Mucosa of rectum (tissue), 2 donors: ENCODE measurements around the gene CORO7.

Experiments used
- H3K27ac ChIP-seq, 2 donors: one replicate each; pipeline ENCODE4 v1.7.0; 2013; ENCODE audit warnings: inconsistent platforms in 2 of 2, low read depth in 2 of 2, low read length in 2 of 2
- H3K27me3 ChIP-seq, 2 donors: one replicate each; pipeline ENCODE4 v1.7.0; 2013; ENCODE audit warnings: low read length in 2 of 2; ENCODE audit not compliant: control insufficient read depth in 2 of 2, insufficient read depth in 2 of 2
- H3K36me3 ChIP-seq, 2 donors: one replicate each; pipeline ENCODE4 v1.7.0; 2013; ENCODE audit warnings: low read length in 2 of 2; ENCODE audit not compliant: control insufficient read depth in 2 of 2, insufficient read depth in 2 of 2
- H3K4me1 ChIP-seq, 2 donors: one replicate each; pipeline ENCODE4 v1.7.0; 2013; ENCODE audit warnings: low read length in 2 of 2, mild to moderate bottlenecking in 1 of 2; ENCODE audit not compliant: control insufficient read depth in 2 of 2, insufficient read depth in 2 of 2
- H3K4me3 ChIP-seq, 2 donors: one replicate each; pipeline ENCODE4 v1.7.0; 2013; ENCODE audit warnings: low read length in 2 of 2
- H3K9ac ChIP-seq, 2 donors: one replicate each; pipeline ENCODE4 v1.7.0; 2013; ENCODE audit warnings: low read length in 2 of 2, low read depth in 1 of 2, mild to moderate bottlenecking in 1 of 2
- H3K9me3 ChIP-seq, 2 donors: one replicate each; pipeline ENCODE4 v1.7.0; 2013; ENCODE audit warnings: low read length in 2 of 2; ENCODE audit not compliant: control insufficient read depth in 2 of 2
- donor health status: healthy.
- donor health status: Normal muscosa, but diverticular disease.

The CORO7 gene

GRCh38 chr16:4353675-4354074 lies 62.7 kb downstream of the CORO7 start:
- no peaks in the 10 kb centered on the region for H3K27me3 ChIP-seq
- H3K9me3 ChIP-seq: no peaks in the 10 kb centered on the region
- no peak overlapping the region for H3K9ac ChIP-seq
- H3K4me3 ChIP-seq: no peak overlapping the region
- H3K36me3 ChIP-seq: peaks cover 14 to 19% of the 10 kb centered on the region in 2 donors
- peaks cover 6 to 10% of the 10 kb centered on the region in 2 donors for H3K4me1 ChIP-seq
- no peak overlapping the region for H3K27ac ChIP-seq

GRCh38 chr16:4352843-4353242 lies 63.6 kb downstream of the CORO7 start:
- Histone ChIP-seq H3K9ac (no peak overlapping the region), H3K36me3 (peaks cover 6 to 11% of the 10 kb centered on the region in 2 donors), H3K27ac (no peak overlapping the region), H3K27me3 (no peaks in the 10 kb centered on the region), H3K4me3 (no peak overlapping the region), H3K9me3 (no peaks in the 10 kb centered on the region), H3K4me1 (peaks cover 6 to 10% of the 10 kb centered on the region in 2 donors)

GRCh38 chr16:4351880-4352279 lies 64.5 kb downstream of the CORO7 start:
- Histone ChIP-seq H3K9ac (peak overlapping the region in 1 of 2 donors; percentile 47), H3K36me3 (peaks cover 5 to 7% of the 10 kb centered on the region in 2 donors), H3K27ac (no peak overlapping the region), H3K4me3 (no peak overlapping the region), H3K27me3 (no peaks in the 10 kb centered on the region), H3K9me3 (no peaks in the 10 kb centered on the region), H3K4me1 (peaks cover 6 to 10% of the 10 kb centered on the region in 2 donors)

- peak within 1 kb of the TSS; percentile 82 to 91 for H3K4me3 ChIP-seq
- peak within 1 kb of the TSS; percentile 61 to 78 for H3K27ac ChIP-seq
- no peaks in the 10 kb centered on the region for H3K9me3 ChIP-seq
- no peaks in the 10 kb centered on the region for H3K27me3 ChIP-seq
- H3K36me3 ChIP-seq: peaks cover 5 to 7% of the 10 kb centered on the region in 2 donors
- peaks cover 6 to 10% of the 10 kb centered on the region in 2 donors for H3K4me1 ChIP-seq
- peak within 1 kb of the TSS; percentile 81 to 87 for H3K9ac ChIP-seq
Measured at GRCh38 chr16:4350787-4351659, 65.4 kb downstream of the CORO7 start, which contains the start of gene PAM16. PAM16 (minus strand) TSS chr16:4351321; CDS start chr16:4351234, 87 bp downstream.

GRCh38 chr16:4350365-4350786 lies 66.0 kb downstream of the CORO7 start:
- H3K27ac ChIP-seq: peak overlapping the region; percentile 61 to 78
- H3K9ac ChIP-seq: peak overlapping the region; percentile 81 to 87
- peak overlapping the region; percentile 82 to 91 for H3K4me3 ChIP-seq
- peaks cover 5 to 7% of the 10 kb centered on the region in 2 donors for H3K36me3 ChIP-seq
- no peaks in the 10 kb centered on the region for H3K9me3 ChIP-seq
- peaks cover 6 to 10% of the 10 kb centered on the region in 2 donors for H3K4me1 ChIP-seq
- H3K27me3 ChIP-seq: no peaks in the 10 kb centered on the region

- no peaks in the 10 kb centered on the region for H3K36me3 ChIP-seq
- no peak overlapping the region for H3K4me3 ChIP-seq
- no peaks in the 10 kb centered on the region for H3K27me3 ChIP-seq
- no peak overlapping the region for H3K27ac ChIP-seq
- H3K9me3 ChIP-seq: no peaks in the 10 kb centered on the region
- peaks cover 6 to 10% of the 10 kb centered on the region in 2 donors for H3K4me1 ChIP-seq
- H3K9ac ChIP-seq: no peak overlapping the region
Measured at GRCh38 chr16:4349332-4349731, 67.1 kb downstream of the CORO7 start.

GRCh38 chr16:4347765-4348509 lies 68.5 kb downstream of the CORO7 start:
- no peaks in the 10 kb centered on the region for H3K9me3 ChIP-seq
- no peak overlapping the region for H3K27ac ChIP-seq
- H3K4me3 ChIP-seq: no peak overlapping the region
- H3K9ac ChIP-seq: no peak overlapping the region
- H3K36me3 ChIP-seq: no peaks in the 10 kb centered on the region
- peaks cover 6 to 10% of the 10 kb centered on the region in 2 donors for H3K4me1 ChIP-seq
- H3K27me3 ChIP-seq: no peaks in the 10 kb centered on the region

- no peaks in the 10 kb centered on the region for H3K36me3 ChIP-seq
- peaks cover 6 to 10% of the 10 kb centered on the region in 2 donors for H3K4me1 ChIP-seq
Measured at GRCh38 chr16:4347010-4347409, 69.4 kb downstream of the CORO7 start.

GRCh38 chr16:4345836-4346781 lies 70.3 kb downstream of the CORO7 start:
- H3K27me3 ChIP-seq: no peaks in the 10 kb centered on the region
- no peak overlapping the region for H3K4me3 ChIP-seq
- H3K36me3 ChIP-seq: peaks cover 0 to under 1% of the 10 kb centered on the region in 2 donors
- H3K4me1 ChIP-seq: peaks cover 6 to 8% of the 10 kb centered on the region in 2 donors
- no peaks in the 10 kb centered on the region for H3K9me3 ChIP-seq
- no peak overlapping the region for H3K9ac ChIP-seq
- H3K27ac ChIP-seq: no peak overlapping the region

More at GRCh38 chr16:4347010-4347409, 69.4 kb downstream of the CORO7 start:
- no peak overlapping the region for H3K4me3 ChIP-seq
- no peaks in the 10 kb centered on the region for H3K27me3 ChIP-seq
- H3K9ac ChIP-seq: no peak overlapping the region
- no peaks in the 10 kb centered on the region for H3K9me3 ChIP-seq
- H3K27ac ChIP-seq: no peak overlapping the region
